Epithelial cell of proximal tubule (primary cell): ENCODE results near the gene CXCL6. TPM values are rescaled to one million over a fixed set of nuclear protein-coding genes. Genes with fewer than 3 reads are reported as not detected.

Experiments
- DNase-seq: peaks from one replicate; pipeline ENCODE4 v3.0.0-alpha.2; 2011; ENCODE audit warnings: low read depth
- H3K4me3 ChIP-seq: 2 replicates; pipeline ENCODE4 v1.5.1; 2011; ENCODE audit warnings: low read depth, mild to moderate bottlenecking, low read length
- total RNA-seq: library from RNA; depleted of rRNA; stranded (reverse); fragments of >200 nt; gene quantifications from 2 replicates; pipeline ENCODE4 v1.2.3, GENCODE V29; 2015
- TF ChIP-seq, protein P1 (sequence below): conservative IDR thresholded peaks from 2 replicates; pipeline ENCODE4 v1.5.1; 2012; ENCODE audit warnings: low read depth, mild to moderate bottlenecking, low read length

The CXCL6 gene
- 7.2 and 17.1 TPM in 2 replicates for total RNA-seq

GRCh38 chr4:73836373-73837279 lies at the start of gene CXCL6:
Gene CXCL6 (plus strand): TSS chr4:73836678. CDS start chr4:73836751, 73 bp downstream.
- DNase-seq = no peak
- H3K4me3 ChIP-seq = peak within 1 kb of the TSS; percentile 56
- TF ChIP-seq, protein P1, sequence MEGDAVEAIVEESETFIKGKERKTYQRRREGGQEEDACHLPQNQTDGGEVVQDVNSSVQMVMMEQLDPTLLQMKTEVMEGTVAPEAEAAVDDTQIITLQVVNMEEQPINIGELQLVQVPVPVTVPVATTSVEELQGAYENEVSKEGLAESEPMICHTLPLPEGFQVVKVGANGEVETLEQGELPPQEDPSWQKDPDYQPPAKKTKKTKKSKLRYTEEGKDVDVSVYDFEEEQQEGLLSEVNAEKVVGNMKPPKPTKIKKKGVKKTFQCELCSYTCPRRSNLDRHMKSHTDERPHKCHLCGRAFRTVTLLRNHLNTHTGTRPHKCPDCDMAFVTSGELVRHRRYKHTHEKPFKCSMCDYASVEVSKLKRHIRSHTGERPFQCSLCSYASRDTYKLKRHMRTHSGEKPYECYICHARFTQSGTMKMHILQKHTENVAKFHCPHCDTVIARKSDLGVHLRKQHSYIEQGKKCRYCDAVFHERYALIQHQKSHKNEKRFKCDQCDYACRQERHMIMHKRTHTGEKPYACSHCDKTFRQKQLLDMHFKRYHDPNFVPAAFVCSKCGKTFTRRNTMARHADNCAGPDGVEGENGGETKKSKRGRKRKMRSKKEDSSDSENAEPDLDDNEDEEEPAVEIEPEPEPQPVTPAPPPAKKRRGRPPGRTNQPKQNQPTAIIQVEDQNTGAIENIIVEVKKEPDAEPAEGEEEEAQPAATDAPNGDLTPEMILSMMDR = no peak

GRCh38 chr4:73788411-73788810 lies 48.1 kb upstream of the CXCL6 start:
- no peak for DNase-seq
- H3K4me3 ChIP-seq = no peak overlapping the region
- TF ChIP-seq, protein P1 = no peak

DNA sequence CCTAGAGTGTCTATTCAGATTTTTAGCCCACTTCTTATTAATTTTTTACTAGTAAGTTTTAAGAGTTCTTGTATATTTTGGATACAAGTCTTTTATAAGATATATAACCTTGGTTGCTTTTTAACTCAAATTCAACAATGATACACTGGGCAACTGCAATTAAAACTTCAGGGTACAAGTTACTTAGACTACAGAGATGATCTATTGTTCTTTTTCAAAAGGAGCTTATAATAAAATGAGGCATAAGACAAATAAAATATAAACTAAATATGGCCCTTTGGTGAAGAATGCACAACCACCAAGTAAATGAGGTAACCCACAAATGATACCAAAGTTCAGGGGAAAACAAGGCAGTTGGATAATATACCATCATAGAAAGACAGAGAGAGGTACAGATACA lies 37.6 kb upstream of the CXCL6 start:
- H3K4me3 ChIP-seq = no peak overlapping the region
- no peak for DNase-seq
- TF ChIP-seq, protein P1 = no peak

GRCh38 chr4:73800206-73800605 lies 36.3 kb upstream of the CXCL6 start:
- TF ChIP-seq, protein P1 = no peak
- H3K4me3 ChIP-seq = no peak overlapping the region
- no peak for DNase-seq

- DNase-seq = no peak
- TF ChIP-seq, protein P1 = no peak
- no peak overlapping the region for H3K4me3 ChIP-seq
These were observed 34.8 kb upstream of the CXCL6 start for GRCh38 chr4:73801692-73802091.

DNA sequence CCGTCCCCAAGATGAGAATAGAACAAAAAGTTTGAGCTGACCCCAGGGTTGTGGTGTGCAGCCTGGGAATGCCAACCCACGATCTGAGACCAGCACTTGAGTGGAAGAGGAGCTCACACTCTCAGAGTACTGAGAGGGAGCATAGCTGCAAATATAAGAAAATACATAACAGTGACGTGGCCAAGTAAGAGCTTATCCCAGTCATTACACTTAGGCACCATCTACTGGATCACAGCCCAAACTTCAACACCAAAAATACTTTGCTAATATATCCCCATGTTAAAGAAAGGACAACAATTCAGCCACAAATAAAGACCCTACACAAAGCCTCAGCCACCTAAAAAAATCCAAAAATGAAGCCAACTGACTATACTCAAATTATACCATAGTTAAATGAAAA lies 33.3 kb upstream of the CXCL6 start:
- H3K4me3 ChIP-seq = no peak overlapping the region
- no peak for DNase-seq
- TF ChIP-seq, protein P1 = no peak

- no peak for DNase-seq
- no peak overlapping the region for H3K4me3 ChIP-seq
- TF ChIP-seq, protein P1 = no peak
These were observed 26.3 kb upstream of the CXCL6 start for GRCh38 chr4:73810191-73810590.
